Measurements from ENCODE around the gene ST6GAL1. TPM values are rescaled to one million over a fixed set of nuclear protein-coding genes. Genes with fewer than 3 reads are reported as not detected.
"Not testable (repeated sequence)": the region's sequence is repeated elsewhere in the genome, so short reads cannot be mapped to it uniquely, and the experiment has no call there.

The ST6GAL1 gene
- total RNA-seq, 2 donors from 2014 or later: 57.3 to 62.6 TPM

DNA sequence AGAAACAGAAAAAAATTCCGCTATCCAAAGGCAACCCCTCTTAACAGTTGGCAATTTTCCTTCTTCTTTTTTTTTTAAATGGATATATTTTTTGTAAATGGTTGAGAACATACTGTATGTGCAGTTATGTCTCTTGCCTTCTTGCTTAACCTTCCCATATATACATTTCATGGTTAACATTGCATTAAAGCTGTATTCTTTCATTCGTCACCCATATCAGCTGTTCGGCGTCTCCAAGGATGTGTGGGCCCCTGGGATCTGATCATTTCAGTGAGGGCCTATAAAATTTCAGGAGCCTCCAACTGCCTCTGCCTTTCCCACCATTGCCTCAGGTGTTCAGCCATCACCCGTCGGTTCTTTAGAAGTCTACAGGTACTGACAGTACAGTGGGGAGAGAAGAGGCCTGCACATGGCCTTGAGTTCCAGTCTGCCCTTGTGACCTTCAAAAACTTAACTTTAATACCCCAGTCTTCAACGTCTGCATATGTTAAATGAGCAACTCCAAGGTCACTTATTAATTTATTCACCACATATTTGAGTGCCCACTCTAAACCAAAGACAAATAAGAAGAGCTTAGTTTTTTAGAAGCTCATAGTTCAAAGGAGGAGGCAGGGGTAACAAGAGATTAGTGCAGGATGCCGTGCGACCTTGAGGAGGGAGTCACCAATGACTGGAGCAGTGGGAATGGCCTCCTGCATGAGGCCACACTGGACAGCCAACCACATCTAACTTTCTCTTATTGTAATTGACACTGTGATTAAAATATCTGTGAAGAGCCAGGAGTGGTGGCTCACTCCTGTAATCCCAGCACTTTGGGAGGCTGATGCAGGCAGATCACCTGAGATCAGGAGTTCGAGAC lies 6.9 kb downstream of the ST6GAL1 start:
- no peak for ATAC-seq
- intact Hi-C loops (cut with DNase I, micrococcal nuclease): no loop called here
- no peak for DNase-seq

DNA sequence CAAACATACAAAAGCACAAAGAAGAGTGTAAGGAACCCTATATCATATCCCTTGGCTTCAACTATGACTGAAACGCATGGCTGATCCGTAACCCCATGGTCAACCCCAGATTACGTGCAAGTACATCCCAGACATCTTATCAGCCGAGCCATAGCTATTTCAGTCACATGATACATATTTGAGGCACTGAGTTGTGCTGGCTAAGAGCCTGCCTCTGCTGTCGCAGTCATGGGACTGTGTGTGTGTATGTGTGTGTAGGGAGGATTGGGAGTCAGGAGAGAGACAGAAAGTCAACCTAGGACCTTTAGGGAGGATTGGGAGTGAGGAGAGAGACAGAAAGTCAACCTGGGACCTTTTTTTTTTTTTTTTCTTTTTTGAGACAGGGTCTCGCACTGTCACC lies 8.4 kb downstream of the ST6GAL1 start:
- no peak for DNase-seq
- ATAC-seq: no peak
- intact Hi-C loops (cut with DNase I, micrococcal nuclease): no loop called here

DNA sequence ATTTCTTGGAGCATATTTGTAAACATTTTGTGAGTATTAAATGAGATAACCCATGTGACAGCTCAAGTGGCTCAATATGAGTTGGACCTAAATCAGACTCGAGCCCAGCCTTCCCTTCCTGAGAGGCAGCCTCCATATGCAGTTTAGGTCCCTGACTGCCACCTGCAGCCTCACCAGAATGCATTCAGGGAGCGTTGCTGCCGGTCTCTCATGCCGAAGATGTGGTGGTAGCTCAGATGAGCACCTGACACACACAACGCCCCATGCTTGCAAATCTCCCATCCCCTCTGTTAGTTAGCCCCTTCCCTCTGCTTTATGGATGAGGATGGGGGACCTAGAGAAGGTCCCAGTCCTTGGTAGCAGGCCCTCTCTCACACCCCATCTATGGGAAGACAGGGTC lies 9.2 kb downstream of the ST6GAL1 start:
- intact Hi-C loops (cut with DNase I, micrococcal nuclease): no loop called here
- ATAC-seq: no peak
- no peak for DNase-seq

DNA sequence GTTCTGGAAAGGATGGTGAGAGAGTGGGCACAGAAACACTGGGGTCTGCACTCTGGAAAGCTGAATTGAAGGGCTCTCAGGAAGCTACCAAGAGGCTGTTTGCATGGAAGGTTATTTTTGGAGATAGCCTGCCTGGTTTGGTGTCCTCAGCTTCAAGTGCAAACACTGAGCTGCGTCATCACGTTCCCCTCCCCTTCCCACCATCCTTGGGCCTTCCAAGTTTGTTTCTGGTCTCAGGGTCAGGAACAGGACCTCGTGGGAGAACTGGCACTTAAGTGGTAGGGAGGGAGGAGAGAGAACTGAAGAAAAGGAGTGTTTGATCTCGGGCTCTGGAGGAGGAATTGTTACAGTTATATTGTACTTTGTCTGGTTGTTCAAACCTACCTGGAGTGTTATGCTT lies 10.6 kb downstream of the ST6GAL1 start:
- DNase-seq: no peak

DNA sequence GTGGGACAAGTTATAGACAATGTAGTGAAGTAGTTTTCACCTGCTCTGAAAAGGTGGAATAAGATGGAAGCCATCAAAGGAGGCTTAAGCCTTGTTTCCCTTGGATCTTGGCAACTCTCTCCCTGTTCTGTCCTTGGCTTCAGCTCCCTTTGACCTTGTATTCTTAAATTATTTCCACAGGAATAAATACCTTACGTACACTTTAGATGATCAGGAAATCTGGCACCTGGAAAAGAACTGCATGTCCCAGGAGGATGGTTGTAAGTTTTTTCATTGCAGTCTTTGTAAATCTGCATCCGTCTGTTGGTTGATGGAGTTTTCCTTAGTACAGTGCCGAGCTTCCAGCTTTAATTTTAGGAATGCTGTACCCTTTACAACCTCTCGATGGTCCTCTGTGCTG lies 11.8 kb downstream of the ST6GAL1 start:
- DNase-seq (no peak), ATAC-seq (no peak)
- intact Hi-C loops (cut with DNase I, micrococcal nuclease): no loop called here

More for the DNA sequence above, 10.6 kb downstream of the ST6GAL1 start:
- ATAC-seq: no peak
- intact Hi-C loops (cut with DNase I, micrococcal nuclease): no loop called here

DNA sequence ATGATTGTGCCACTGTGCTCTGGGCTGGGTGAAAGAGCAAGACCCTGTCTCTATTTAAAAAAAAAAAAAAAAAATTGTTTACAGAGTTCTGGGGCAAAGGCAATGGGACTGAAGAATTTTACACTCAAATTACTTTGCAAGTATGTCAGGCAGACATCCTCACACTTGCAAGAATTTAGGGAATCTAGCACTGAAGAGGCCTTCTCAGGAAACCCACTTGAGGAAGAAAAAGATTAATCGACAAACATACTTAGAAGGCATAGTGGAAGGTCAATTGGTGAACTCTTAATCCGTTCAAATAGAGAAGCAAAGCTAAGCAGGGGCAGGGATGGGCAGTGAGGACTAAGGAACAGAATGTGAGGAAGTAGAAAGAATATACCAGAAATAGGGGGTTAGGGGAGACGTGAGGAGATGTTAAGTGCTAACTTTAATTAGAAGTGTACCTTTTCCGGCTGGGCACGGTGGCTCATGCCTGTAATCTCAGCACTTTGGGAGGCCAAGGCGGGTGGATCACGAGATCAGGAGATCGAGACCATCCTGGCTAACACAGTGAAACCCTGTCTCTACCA lies 15.0 kb downstream of the ST6GAL1 start:
- DNase-seq (no peak), ATAC-seq (no peak)
- intact Hi-C loops (cut with DNase I, micrococcal nuclease): no loop called here

DNA sequence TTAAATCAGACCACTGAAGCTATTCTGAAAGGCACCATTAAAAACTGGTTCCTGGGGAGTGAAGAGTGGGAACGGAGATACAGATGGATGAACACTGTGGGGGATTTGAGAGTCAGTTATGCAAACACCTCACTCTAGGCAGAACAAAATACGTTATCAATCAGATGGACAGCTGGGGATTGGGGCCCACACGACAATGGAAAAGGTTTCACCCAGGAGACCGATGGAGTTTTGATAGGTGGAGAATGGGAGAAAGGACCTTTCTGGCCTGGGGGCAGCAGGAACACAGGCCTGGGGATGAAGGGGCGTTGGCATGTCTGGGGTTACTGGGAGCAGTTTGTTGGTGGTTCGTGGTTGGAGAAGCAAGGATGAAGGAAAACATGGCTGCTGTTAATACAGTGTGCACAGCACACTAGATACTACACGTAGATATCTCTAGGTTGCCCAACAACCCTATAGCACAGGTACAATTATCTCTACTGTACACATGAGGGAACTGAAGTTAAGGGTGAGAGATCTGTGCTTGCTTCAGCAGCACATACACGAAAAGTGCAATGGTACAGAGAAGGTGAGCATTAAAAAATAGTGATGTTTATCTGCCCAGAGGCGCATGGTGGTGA lies 16.5 kb downstream of the ST6GAL1 start:
- ATAC-seq (no peak), DNase-seq (no peak)
- intact Hi-C loops (cut with DNase I, micrococcal nuclease): no loop called here

DNA sequence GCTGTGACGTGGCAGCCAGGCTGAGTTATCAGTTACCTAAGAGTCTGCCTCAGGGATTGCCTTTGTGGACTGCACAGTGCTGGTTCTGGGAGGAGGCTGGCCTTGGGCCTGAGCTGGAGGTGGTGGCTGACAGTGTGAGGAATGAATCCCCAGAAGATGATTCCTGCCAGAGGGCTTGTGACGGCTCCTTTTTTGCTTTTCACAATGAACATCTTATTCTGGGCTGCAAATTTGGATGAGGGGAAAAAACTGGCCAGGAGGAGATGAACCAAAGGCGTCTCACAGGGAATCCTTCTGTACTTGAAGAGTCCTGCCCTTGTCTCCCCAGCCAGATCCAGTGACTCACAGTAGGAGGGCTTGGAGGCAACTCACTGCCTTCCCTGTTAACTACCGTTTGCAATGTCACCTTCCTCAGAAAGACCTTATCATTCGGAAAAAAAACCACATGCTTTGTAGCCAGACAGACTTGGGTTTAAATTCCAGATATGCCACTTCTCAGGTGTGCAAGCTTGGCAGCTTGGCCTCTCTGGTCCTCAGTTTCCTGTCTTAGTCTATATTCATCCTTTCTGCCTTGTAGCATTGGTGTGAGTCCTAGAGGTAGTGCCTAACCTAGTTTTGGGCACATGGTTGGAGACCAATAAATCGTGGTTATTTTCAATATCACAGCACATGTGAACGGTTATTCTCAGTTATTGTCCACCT lies 19.1 kb downstream of the ST6GAL1 start:
- DNase-seq (no peak), ATAC-seq (no peak)
- intact Hi-C loops (cut with DNase I, micrococcal nuclease): no loop called here

DNA sequence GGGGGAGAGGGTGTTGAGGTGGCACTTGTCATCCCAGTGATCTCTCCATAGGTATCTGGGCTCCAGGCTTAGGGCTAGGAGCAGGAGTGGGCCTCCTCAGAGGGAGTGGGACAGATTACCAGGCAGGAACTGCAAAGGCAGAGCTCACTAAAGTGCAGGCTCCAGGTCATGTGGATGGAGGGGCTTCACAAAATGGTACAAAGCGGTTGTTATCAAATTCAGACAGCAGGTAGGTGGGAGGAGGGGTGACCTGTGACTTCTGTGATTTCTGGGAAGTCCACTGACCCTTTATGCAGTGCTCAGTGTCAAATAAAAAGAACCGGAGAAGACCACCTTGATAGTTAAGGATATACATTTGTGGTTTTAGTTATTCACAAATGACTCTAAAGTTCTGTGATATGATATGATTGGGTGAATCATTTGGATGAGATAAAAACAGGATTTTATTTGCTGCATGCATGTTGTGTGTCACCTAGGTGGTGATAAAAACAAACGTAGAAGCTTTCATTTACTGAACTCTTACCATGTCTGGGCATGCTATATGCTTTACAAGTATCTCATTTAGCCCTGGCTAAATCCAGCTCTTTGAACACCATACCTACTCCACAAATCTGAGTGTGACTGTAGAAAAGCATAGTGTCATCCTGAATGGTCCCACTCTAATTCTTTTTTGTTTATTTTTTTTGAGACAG lies 20.2 kb downstream of the ST6GAL1 start:
- no peak for DNase-seq
- no peak for ATAC-seq
- intact Hi-C loops (cut with DNase I, micrococcal nuclease): no loop called here

DNA sequence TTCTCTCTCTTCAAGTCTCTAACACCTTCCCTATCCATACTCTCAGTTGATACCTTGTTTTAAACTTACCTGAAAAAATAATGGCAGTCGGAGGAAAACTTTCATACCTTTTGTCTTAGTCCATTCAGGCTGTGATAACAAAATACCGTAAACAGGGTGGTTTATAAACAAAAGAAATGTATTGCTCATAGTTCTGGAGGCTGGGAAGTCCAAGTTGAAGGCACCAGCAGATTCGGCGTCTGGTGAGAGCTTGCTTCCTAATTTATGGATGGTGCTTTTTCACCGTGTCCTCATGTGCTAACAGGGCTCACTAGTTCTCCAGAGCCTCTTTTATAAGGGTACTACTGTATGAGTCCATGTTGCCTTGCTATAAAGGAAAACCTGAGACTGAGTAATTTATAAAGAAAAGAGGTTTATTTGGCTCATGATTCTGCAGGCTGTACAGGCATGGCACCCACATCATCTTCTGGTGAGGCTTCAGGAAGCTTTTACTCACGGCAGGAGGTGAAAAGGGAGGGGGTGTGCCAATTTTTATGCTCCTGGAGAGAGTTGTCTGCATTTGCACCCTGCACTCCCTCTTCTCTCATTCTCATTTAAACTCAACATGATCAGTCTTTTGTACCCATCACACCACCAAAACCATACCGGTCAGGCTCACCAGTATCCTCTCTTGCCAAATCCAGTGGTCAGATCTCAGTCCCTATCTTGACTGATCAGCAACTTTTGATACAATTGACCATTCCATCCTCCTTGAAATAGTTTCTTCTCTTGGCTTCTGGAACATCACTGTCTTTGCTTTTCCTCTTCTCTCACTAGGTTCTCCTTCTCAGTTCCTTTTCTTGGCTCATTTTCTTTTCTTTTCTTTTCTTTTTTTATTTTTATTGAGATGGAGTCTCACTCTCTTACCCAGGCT lies 21.6 kb downstream of the ST6GAL1 start:
- intact Hi-C loops (cut with DNase I, micrococcal nuclease): no loop called here
- DNase-seq: no peak
- ATAC-seq: no peak

DNA sequence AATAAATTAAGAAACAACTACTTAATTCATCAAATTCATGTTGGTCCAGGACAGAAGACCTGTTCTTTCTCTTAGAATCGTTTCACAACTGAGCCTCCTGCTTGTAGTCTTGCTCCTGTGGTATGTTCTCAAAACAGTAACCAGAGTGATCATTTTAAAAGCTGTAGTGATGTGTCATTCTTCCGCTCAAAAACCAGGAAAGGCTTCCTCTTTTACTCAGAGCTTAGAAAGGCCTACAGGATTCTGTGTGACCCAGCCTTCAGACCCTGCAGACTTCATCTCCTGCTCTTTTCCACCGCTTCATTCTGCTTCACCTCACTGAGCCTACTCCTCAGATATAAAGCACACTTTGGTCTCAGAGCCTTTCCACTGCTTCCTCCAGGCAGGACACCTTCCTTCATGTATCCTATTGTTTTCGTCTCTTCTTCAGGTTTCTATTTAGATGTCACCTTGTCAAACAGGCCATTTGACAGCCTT lies 22.7 kb downstream of the ST6GAL1 start:
- ATAC-seq: no peak
- intact Hi-C loops (cut with DNase I, micrococcal nuclease): no loop called here
- no peak for DNase-seq

DNA sequence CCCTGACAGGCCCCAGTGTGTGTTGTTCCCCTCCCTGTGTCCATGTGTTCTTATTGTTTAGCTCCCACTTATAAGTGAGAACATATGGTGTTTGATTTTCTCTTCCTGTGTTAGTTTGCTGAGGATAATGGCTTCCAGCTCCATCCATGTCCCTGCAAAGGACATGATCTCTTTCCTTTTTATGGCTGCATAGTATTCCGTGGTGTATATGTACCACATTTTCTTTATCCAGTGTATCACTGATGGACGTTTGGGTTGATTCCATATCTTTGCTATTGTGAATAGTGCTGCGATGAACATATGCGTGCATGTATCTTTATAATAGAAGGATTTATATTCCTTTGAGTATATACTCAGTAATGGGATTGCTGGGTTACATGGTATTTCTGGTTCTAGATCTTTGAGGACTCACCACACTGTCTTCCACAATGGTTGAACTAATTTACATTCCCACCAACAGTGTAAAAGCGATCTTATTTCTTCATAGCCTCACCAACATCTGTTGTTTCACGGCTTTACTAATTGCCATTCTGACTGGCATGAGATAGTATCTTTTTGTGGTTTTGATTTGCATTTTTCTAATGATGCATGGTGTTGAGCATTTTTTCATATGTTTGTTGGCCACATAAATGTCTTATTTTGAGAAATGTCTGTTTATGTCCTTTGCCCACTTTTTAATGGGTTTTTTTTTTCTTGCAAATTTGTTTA lies 23.8 kb downstream of the ST6GAL1 start:
- intact Hi-C loops (cut with DNase I, micrococcal nuclease); DNase-seq; ATAC-seq: not testable (repeated sequence)

DNA sequence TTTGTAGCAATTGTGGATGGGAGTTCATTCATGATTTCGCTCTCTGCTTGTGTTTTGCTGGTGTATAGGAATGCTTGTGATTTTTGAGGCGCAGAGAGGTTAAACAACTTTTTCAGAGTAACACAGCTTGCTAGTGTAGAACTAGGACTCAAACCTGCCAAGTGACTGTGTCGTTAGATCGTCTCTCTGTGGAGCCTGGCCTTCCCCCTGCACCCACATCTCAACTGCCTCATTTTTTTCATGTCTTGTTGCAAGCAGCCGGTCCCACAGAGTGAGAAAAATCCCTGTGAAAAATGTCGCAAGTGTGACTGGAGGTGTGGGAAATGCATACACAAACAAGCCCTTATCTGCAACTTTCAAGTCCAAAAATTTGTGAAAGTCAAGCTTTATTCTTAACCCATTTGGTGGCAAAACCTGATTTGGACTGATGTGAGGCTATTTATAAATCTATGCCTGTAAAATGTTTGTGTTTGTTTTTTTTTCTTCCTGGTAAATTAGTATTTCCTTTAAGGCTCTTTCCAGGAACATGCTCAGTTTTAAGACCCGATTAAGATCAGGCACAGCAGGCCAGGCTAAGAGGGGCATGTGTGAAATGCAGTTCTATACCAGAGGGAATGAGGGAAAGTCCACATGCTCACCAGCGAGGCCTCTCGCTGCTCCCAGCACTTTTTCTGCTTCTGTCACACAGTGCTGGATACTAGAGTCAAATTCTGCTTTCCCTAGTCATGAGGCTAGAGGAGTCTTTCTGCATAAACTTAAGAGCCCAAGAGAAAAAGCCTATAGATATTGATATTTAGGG lies 25.8 kb downstream of the ST6GAL1 start:
- no peak for ATAC-seq

DNA sequence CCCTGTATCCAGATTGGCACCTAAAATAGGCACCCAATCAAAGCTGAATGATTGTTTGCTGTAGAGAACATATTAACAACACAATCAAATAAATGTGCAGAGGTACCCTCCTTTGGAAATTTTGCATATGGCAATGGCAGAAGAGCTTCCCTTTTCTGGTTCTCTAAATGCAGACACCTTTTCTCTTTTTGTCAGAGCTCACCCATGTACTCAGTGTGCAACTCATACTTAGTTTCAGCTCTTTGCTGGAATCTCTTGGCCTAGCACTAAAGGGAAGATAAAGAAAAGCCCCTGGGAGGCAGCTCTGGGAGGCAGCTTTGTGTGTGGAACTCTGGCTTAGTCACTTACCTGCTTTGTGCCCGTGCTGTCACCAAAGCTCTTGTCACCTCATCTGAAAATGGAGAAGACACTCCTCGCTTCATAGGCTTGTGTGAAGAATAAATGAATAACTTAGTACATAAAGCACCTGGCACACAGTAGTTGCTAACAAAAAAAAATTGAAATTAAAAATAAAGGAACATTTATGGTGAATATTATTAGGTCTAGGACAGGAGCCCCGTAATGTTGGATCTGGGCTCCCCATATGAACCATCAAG lies 28.8 kb downstream of the ST6GAL1 start:
- intact Hi-C loops (cut with DNase I, micrococcal nuclease): no loop called here
- DNase-seq: no peak
- ATAC-seq: no peak

More for the DNA sequence above, 25.8 kb downstream of the ST6GAL1 start:
- DNase-seq: no peak
- intact Hi-C loops (cut with DNase I, micrococcal nuclease): no loop called here

DNA sequence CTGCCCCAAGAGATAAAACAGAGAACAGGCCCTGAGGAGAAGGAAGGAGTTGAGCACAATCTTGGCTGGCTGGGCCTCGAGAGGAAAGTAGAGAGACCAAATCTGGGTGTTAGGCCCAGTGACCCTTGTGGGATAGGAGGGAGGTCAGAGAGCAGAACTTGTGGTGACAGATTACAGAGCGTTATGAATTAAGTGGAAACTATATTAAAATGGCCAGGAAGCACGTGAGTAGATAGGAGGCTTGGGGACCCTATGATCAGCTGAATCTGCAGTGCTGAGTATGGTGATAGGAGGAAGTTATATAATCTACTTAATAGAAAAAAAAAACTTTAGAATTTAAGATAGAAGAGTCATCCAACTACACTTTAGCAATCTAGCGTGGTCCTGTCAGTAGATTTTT lies 30.0 kb downstream of the ST6GAL1 start:
- ATAC-seq: no peak
- DNase-seq: no peak
- intact Hi-C loops (cut with DNase I, micrococcal nuclease): no loop called here

DNA sequence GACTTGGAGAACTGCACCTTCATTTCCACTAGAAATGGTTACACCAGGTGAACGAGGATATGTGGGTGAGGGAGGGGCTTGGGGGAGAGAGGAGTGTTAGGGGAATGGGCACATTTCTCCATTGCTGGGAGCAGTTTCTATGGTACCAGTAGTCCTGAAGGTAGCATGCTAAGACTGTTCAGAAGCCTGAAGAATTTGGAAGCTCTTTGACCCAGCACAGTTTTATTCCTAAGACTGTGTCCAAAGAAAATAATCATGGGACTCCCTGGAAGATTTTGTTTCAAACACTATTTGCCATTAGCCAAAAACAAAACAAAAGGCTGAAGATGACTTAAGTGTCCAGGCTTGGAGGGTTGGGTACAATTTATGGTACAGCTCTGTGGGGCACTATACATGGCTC lies 32.1 kb downstream of the ST6GAL1 start:
- ATAC-seq (no peak), DNase-seq (no peak)
- intact Hi-C loops (cut with DNase I, micrococcal nuclease): no loop called here
